GM18502 (cell line): ENCODE measurements around the gene LUC7L.
"Not testable (repeated sequence)": the region's sequence is repeated elsewhere in the genome, so short reads cannot be mapped to it uniquely, and the experiment has no call there.

Experiments used
- ATAC-seq: cut with Tn5 transposase; IDR thresholded peaks from one replicate; pipeline ENCODE4 v1.9.1; 2021; ENCODE audit warnings: mild to moderate bottlenecking; ENCODE audit not compliant: unreplicated experiment, poor library complexity

The LUC7L gene, protein sequence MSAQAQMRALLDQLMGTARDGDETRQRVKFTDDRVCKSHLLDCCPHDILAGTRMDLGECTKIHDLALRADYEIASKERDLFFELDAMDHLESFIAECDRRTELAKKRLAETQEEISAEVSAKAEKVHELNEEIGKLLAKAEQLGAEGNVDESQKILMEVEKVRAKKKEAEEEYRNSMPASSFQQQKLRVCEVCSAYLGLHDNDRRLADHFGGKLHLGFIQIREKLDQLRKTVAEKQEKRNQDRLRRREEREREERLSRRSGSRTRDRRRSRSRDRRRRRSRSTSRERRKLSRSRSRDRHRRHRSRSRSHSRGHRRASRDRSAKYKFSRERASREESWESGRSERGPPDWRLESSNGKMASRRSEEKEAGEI

DNA sequence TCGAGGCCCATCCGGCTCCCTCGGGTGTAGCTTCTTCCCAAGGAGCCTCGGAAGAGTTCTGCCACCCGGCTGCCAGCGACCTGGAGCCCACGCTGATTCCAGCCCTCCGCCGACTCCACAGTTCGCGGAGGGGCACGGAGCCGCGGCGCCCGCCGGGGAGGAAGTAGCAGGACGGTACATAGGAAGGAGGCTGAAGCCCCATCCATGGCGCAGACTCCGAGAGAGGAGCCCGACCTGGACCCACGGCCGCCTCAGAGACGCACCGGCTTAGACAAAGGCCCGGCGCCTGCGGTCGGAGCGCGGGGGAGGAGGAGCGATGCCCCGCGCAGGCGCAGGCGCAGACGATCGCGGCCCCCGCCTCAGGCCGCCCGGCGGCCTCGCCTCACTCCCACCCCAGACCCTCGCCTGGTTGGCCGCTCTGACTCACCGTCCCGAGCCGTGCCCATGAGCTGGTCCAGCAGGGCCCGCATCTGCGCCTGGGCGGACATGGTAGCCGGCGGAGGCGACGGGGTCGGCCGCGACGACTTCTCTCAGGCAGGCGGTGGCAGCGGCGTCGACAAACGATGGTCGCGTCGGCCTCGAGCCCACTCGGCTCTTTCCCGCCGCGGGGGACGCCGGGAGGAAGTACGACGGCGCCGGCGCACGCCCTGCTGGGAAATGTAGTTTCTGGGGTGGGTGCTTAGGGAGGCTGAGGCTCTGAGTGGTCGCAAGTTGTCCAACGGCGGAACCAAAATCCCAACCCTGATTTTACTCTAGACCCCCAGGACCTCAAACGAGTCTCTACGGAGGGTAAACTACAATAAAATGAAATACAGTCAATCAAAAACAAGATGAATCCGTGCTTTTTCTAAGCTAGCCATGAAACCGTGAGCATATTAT lies at the start of gene LUC7L:
Gene LUC7L, minus strand, starts transcription at position 598 of the 879 bp plus-strand sequence. Its CDS starts 110 bp downstream, at position 488.
- peak; percentile 85 for ATAC-seq

DNA sequence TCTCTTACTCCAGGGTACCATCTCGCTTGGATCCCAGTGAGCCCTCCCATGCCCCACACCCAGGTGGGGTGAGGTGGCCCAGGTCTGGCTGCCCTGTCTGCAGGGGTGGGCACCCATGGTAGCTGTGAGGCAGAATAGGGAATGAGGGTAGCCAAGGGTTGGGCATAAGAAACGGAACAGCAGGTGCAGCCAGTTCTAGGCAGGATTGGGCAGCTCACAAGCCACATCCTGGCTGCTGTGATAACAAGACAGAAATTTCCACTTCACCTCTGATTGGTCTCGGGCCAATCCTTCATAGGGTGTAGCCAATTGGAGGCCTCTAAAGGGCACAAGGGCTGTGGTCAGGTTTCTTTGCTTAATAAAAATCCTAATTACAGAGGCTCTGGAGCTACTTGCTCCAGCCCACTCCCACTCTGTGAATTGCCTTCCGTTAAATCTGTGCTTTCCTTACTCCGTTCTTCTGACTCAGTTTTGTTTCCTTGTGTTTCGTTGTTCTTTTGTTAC lies 49.7 kb upstream of the LUC7L start:
- ATAC-seq, result no peak

DNA sequence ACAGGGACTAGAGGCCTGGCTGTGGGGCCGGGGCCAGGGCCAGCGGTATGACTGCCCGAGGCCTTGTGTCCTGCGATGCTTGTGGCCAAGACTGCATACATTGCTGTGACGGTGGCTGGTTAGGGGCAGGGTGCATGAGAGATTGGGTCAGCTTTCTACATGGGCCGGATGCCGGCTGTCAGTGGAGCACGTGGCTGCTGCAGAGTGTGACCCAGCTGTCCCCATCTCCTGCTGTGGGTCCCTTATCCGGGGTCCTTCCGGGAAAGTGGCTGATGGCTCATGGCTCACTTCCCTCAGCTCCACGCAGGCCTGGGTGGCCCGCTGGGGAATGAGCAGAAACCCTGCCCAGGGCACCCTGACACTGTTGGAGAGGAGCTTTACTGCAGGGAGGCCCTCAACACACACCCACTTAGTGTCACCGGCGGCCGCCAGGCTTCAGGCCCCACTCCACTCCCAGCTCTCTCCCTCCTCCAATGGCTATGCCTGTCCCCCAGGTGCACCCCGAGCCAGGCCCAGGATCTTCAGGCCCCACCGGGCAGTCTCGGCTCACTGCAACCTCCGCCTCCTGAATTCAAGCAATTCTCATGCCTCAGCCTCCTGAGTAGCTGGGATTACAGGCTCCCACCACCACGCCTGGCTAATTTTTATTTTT lies 47.3 kb upstream of the LUC7L start:
- ATAC-seq, result no peak

DNA sequence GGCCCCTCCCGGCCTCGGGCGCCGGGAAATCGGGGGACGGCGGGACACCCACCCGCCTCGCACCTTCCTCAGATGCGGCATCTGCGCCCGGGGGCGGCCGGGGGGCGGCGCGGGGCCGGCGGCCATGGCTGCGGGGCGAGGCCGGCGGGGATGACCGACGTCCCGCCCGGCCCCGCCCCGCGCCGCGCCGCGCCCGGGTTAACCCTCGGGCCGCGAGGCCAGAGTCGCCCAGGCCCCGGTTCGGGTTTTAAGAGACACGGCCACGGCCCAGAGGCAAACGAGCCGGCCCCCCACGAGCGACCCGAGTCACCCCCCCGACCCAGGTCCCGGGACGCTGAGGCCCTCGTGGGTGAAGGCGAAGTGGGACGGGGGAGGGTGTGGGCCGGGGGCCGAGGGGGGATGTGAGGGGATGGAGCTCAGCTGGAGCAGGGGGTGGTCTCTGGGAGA lies 46.6 kb upstream of the LUC7L start, which contains the start of gene RGS11:
Gene RGS11, minus strand, starts transcription at position 159 of the 447 bp plus-strand sequence. Its CDS starts 33 bp downstream, at position 126.
- no peak for ATAC-seq

DNA sequence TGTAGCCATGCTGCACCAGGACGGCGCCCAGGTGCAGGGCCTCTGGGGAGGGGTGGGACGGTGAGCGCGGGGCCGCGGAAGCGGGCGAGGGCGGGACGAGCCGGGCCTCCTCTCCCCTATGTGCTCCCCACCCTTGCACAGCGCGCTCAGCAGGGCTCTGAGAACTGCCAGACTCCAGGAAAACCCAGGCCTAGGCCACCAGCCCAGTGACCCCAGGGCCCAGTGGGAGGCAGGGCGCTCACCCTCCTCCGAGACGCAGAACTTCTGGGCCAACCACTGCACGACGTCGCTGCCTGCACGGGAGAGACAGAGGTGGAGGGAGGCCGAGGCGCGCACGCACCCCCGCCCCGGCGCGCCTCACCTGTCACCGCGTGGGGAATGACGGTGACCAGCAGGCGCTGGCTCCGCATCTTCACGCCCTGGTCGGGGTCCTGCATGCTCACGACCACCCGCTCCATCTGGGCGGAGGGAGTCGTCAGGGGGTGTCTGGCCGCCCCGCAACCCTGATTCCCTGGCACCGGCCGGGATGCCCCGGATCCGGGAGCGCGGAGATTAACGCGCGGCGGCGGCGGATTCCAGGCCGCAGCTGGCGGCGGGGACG lies 45.9 kb upstream of the LUC7L start:
- ATAC-seq, result no peak

DNA sequence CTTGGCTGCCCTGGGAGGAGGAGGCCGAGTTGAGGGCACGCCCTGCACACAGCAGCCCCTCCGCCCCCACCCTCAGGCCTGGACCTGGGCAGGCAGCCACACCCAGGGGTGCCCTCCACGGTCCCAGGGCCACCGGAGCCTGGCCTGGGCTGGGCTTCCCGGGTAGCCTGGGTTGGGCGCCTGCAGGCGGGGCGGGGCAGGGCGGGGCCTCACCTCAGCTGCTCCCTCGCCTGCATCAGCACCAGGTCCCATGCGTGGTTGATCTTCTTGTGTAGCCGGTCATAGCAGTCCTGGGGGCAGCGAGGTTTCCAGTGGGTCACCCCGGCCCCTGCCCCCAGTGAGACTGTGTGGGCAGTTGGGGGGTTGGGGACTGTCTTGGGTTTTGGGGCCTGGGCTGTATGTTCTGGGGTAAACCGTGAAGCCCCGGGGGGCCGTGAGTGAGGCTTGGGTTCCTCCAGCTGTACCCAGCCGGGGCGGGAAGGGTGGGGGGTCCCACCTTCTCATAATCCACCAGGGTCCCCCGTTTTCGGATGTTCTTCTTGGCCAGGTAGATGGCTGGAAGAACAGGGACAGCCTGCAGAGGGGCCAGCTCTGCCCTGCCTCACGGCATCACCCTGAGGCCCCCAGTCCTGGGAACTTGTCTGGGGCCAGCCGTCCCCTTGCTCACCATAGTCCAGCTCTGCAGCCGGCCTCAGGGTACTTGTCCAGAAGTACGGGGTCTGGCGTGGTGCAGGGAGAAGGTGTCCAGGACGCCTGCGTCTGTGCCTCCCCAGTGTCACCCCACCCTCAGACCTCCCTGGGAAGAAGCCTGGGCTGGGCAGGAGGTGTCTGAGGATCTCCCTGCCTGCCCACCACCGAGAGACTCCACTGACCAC lies 44.5 kb upstream of the LUC7L start:
- no peak for ATAC-seq

DNA sequence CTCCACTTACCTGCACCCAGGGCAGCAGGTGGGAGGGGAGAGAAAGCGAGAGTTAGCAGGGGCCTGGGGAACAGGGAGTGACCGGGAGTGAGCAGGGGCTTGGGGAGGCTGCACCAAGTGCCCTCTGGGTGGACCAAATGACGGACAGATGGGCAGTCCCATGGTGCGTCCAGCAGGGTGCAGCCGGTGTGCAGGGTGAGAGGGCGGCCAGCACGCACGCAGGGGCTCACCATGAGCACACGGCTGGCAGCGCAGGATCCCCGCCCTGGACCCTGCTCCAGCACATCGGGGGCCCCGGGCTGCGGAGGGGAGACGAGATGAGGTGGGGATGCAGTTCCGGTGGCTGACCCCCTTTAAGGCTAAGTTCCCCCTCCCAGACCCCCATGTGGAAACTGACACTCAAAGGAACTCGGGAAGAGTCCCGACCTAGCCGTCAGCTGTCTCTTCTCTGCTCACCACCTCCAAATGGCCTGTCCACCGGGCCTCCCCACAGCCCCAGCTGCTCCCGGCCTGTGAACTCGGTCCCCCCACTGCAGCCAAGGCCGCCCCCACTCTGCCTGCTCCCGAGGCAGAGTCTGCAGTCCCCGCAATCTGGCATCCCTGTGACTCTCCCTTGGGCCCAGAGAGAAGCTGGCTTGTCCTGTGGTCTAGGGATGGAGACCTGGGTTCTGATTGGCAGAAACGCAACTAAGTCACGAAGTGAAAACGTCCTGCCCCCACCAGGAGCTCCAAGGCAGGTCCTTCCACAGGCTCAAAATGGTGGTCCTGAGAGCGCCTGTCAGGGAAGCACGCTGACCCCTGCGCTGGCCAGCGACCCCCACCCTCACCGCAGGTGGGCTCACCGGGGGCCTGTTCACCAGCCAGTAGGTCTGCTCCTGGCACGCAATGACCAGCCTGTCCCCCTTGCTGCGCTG lies 43.6 kb upstream of the LUC7L start:
- no peak for ATAC-seq

DNA sequence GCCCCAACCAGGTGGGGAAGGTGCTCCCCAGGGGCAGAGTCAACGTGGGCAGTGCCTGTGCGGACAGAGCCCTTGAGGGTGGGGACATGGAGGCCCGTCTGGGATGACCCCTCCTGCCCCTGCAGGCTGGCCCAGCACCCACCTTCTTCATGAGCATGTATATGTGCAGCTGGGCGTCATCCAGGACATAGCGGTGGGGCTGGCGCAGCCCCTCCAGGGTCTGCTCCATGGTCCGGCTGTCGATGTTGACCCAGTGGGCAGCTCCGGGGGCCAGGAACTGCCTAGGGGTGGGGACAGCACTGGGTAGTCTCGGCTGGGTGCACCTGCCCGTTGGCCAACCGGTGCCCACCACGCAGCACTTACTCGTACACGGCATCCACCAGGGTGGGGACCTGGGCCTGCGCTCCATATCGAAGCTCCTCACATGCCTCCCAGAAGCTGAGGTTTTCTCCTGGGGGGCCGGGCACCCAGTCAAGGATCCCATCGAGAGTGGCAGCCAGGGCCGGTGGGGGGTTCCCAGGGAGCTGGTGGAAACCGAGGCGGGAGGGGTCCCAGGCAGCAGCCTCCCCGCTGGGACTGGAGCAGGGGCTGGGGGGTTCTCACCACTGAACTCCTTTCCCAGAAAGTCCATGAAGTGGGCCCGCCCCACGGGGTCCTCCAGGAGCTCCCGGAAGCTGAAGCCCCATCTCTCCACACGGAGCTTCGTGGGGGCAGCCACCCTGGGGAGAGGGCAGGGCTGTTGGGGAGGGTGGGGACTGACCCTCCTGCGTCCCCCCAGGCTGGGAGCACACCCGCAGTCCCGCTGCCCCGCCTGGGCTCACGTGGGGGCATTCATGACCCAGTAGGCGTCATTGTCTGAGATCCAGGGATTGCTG lies 41.4 kb upstream of the LUC7L start:
- ATAC-seq, result no peak

DNA sequence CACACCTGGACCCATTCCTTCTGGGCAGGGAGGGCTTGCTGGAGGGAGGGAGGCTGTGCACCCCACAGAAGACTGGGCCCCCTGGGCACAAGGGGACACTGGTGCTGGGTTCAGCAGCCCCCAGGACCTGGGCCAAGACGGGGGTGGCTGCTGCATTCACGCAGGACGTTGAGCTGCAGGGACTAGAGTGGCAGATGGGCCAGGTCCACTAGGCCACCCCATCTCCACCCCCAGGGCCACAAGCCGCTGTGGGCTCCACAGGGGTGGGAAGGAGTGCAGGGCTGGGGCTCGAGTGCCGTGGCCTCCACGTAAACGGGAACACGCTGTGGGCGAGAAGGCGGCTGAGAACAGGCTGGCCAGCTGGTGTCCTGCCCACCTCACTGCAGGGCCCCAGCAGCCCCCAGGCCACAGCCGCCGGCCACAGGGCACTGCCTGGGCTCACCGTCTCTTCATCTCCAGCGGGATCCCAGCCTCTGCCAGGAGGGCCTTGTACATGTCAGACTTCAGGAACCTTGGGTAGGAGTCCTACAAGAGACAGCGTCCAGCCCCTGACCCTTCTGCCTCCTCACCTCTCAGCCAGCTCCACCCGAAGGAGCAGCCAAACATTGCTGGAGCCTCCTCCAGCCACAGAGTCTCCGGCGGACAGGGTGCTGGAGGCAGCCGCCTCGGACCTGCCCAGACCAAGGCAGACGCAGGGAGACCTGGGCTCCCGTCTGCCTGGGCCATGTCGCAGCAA lies 40.0 kb upstream of the LUC7L start:
- ATAC-seq, result no peak

DNA sequence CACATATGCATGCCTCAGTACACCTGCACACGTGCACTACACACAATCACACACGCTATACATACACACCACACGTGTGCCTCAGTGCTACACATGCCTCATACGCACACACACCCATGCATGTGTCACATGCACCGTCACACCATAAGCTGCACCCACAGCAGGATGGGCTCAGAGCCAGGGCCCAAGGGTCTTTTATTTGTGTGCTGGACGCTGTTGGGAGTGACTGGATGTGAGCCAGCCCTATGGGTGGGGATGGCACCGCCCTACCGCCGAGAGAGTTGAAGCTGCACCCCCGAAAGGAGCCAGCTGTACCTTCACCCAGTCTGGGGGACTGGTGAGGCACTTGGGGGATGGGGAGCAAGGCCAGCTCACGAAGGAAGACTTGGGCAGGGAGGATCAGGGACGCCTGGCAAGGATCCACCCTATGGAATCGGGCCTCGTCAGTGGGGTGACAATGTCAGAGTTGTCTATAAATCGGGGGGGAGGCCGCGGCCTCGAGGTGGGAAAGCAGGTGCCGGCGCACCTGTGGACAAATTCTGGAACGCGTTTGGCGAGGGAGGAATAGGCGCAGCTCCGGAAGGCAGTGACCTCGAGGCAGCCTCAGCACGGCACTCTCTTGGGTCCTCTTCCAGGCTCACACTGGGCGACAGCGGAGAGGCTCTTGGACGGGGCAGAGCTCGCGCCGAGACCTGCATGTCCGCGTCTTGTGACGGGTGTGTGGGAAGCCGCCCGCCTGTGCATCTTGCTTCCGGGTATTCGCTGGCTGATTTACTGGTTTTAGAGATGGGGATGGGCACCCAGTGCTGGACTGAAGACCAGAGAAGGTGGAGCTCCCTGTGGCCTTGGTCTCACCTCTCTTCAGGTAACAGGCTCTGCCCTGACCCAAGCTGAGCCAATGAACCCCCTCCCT lies 39.1 kb upstream of the LUC7L start:
- ATAC-seq, result no peak

DNA sequence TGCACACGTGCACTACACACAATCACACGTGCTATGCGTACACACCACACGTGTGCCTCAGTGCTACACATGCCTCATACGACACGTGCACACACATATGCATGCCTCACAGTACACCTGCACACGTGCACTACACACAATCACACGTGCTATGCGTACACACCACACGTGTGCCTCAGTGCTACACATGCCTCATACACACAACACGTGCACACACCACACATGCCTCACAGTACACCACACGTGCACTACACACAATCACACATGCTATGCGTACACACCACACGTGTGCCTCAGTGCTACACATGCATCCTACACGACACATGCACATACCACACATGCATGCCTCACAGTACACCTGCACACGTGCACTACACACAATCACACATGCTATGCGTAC lies 38.3 kb upstream of the LUC7L start:
- not testable (repeated sequence) for ATAC-seq

DNA sequence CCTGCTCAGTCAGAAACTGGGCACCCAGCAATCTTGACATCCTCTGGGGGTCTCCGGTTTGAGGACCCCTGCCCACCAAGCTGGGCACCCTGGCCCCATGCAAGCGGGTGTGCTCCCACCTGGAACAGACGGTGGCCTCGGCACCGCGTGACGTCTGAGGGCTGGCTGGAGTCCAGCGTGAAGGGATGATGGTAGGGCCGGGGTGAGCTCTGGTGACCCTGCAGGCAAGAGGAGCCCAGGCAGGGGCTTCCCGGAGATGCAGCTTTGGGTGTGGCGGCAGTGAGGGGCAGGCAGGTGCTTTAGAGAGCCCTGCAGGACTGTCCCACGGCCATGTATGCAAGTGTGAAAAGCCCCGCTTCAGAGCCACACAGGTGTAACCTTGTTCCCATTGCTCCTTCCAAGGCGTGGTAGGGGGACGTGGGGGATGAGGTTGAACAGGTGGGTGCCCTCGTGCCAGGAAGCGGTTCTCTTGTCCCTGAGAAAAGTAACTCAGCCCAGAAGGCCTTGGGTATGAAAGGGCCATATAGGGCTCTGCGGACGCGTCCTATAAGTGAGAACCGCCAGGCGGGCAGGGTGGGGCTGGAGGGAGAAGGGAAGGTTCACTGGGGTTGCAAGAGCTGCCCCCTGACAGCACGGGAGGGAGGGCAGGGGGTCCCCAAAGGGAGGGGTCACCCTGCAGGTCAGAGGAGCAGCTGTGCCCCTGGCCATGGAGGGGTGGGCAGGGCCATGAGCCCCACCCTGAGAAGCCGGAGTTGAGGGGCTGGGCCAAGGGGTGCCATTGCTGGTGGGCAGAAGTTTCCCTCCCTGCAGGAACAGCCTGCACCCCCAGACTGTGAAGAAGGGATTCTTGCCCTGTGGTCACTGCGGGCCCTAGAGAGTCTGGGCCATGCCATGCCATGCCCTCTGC lies 37.3 kb upstream of the LUC7L start:
- ATAC-seq, result no peak

DNA sequence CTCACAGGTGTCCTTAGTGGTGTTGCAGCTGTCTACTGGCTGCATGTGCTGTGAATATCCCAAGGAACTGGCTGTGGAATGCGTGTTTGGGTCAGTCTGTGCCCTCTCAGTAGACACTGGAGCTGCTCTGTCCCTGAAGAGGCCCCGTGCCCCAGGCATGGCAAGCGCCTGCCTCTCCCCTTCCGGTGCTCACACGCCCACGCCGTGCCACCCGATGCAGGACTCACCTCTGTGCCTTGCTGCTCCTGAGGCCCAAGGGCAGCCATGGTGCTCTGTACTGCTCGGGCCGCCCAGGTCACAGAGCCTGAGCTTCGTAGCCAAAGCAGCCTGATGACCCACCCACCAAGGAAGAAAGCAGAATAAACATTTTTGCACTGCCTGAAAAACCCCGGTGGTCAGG lies 36.5 kb upstream of the LUC7L start:
- ATAC-seq, result no peak

DNA sequence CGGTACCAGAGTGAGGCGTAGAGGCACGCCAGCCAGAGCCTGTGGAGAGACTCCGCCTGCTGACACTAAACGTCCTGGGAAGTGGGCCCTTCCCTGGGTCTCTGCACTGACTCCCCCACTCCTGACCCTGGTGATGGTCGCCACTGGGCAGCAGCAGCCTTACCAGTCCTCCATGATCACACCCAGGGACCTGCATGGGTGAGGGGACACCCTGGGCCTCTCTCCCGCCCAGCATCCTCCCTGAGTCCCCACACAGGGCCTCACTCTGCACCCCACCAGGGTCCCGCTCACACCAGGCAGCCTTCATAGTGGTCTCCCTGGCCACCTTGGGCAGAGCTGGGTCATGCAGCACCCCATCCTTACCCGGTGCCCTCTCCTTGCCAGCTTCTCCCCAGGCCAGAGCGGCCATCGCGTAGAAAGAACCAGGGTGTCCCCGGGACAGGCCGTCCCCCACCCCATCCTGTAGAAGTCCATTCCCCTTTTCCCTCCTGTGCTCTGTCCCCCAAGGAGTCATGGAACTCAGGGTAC lies 35.8 kb upstream of the LUC7L start:
- no peak for ATAC-seq
